ENCODE data around the gene DDX1. TPM values are rescaled to one million over a fixed set of nuclear protein-coding genes. Genes with fewer than 3 reads are reported as not detected.

Gene DDX1
- total RNA-seq, 4 donors from 2014 or later: 23.8 to 93.1 (median 56.6) TPM

- no peak for TF ChIP-seq CTCF (IDR thresholded peaks at IDR 0.05)
- no peak for TF ChIP-seq POLR2A (IDR thresholded peaks at IDR 0.05)
- H3K9me3 ChIP-seq: no peaks in the 10 kb centered on the region
- intact Hi-C loops (cut with DNase I; ENCODE audit: low total_unique reads): no loop called here
- no peaks in the 10 kb centered on the region for H3K36me3 ChIP-seq
- no peak overlapping the region for H3K4me3 ChIP-seq
- H3K27ac ChIP-seq: no peak overlapping the region
- no peaks in the 10 kb centered on the region for H3K27me3 ChIP-seq
- no peaks in the 10 kb centered on the region for H3K4me1 ChIP-seq
- no peak for DNase-seq
Measured at GRCh38 chr2:15605721-15606120, 14.1 kb downstream of the DDX1 start.

- H3K4me3 ChIP-seq: no peak overlapping the region
- H3K27ac ChIP-seq: no peak overlapping the region
- H3K9me3 ChIP-seq: no peaks in the 10 kb centered on the region
- no peaks in the 10 kb centered on the region for H3K4me1 ChIP-seq
- TF ChIP-seq POLR2A (IDR thresholded peaks at IDR 0.05) (no peak), CTCF (IDR thresholded peaks at IDR 0.05) (no peak)
- no peak for DNase-seq
- H3K27me3 ChIP-seq: no peaks in the 10 kb centered on the region
- intact Hi-C loops (cut with DNase I; ENCODE audit: low total_unique reads): no loop called here
- no peaks in the 10 kb centered on the region for H3K36me3 ChIP-seq
Measured at GRCh38 chr2:15606481-15607441, 15.1 kb downstream of the DDX1 start.

GRCh38 chr2:15607709-15608391 is 16.2 kb downstream of the DDX1 start:
- no peaks in the 10 kb centered on the region for H3K9me3 ChIP-seq
- no peaks in the 10 kb centered on the region for H3K36me3 ChIP-seq
- no peaks in the 10 kb centered on the region for H3K4me1 ChIP-seq
- intact Hi-C loops (cut with DNase I; ENCODE audit: low total_unique reads): no loop called here
- no peak overlapping the region for H3K4me3 ChIP-seq
- no peaks in the 10 kb centered on the region for H3K27me3 ChIP-seq
- no peak for DNase-seq
- H3K27ac ChIP-seq: no peak overlapping the region
- TF ChIP-seq CTCF (IDR thresholded peaks at IDR 0.05) (no peak), POLR2A (IDR thresholded peaks at IDR 0.05) (no peak)

- Histone ChIP-seq H3K27ac (no peak overlapping the region), H3K36me3 (no peaks in the 10 kb centered on the region), H3K9me3 (no peaks in the 10 kb centered on the region), H3K4me3 (no peak overlapping the region), H3K27me3 (no peaks in the 10 kb centered on the region), H3K4me1 (no peaks in the 10 kb centered on the region)
- no peak for TF ChIP-seq POLR2A (IDR thresholded peaks at IDR 0.05)
- no peak for TF ChIP-seq CTCF (IDR thresholded peaks at IDR 0.05)
- intact Hi-C loops (cut with DNase I; ENCODE audit: low total_unique reads): no loop called here
- no peak for DNase-seq
Measured at GRCh38 chr2:15608392-15608761, 16.7 kb downstream of the DDX1 start.

Data from uterus (tissue), 4 donors.